HT-29 (cell line): Measurements from ENCODE around the gene DHX8. TPM values are rescaled to one million over a fixed set of nuclear protein-coding genes. Genes with fewer than 3 reads are reported as not detected.
"Not testable (repeated sequence)": the region's sequence is repeated elsewhere in the genome, so short reads cannot be mapped to it uniquely, and the experiment has no call there.

Source experiments
- DNase-seq: peaks from one replicate; pipeline ENCODE4 v3.0.0-alpha.2; 2015; ENCODE audit warnings: low spot score
- total RNA-seq: library from RNA; depleted of rRNA; stranded (reverse); fragments of >200 nt; shearing (Covaris generic); gene quantifications from 2 replicates; pipeline ENCODE4 v1.2.3, GENCODE V29; 2014; rRNA removed

Gene DHX8
- 28.2 and 33.8 TPM in 2 replicates for total RNA-seq

DNA sequence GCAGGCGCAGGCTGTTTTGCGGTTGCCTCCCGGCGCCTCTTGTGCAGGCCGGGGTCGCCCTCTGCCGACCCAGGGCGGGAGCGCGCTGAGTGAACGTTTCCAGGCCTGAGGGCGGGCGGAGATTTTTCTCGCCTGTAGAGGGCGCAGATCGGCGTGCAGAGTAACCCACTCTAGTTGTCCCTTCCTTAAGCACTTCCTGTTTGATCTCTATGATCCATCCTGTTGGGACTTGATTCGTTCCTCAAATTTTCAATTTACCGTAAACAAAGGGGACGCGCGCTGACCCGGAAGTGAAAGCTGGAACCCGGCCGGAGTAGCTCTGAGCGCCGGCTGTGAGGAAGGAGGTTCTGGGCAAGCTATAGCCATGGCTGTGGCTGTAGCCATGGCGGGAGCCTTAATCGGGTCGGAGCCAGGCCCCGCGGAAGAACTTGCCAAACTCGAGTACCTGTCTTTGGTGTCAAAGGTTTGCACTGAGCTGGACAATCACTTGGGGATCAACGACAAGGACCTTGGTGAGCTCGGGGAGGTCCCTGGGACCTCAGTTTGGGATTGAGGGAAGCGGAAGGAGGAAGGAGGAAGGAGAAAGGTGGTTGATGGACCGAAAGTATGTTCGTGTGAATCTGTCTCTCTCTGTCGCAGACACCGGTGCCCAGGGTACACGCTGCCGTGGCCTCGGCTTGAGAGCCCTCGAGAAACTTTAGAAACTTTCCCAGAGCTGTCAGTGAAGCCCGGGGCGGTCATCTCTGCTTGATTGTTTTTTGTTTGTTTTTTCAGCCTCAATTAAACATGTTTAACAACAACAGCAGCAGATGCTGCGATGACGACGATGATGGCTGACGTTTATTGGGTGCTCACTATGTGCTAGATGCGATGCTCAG is at the start of gene DHX8:
Gene DHX8, plus strand, starts transcription at position 302 of the 878 bp plus-strand sequence. Its CDS starts 63 bp downstream, at position 365.
- DNase-seq, result peak; percentile 98

GRCh38 chr17:43434902-43435319 is 48.9 kb upstream of the DHX8 start:
- no peak for DNase-seq

- DNase-seq, result no peak
These were observed 46.0 kb upstream of the DHX8 start for GRCh38 chr17:43437756-43438155.

- DNase-seq, result no peak
These were observed 45.1 kb upstream of the DHX8 start for GRCh38 chr17:43438626-43439025.

GRCh38 chr17:43439041-43439440 is 44.7 kb upstream of the DHX8 start:
- DNase-seq, result no peak

GRCh38 chr17:43442711-43443110 is 41.1 kb upstream of the DHX8 start:
- no peak for DNase-seq

DNA sequence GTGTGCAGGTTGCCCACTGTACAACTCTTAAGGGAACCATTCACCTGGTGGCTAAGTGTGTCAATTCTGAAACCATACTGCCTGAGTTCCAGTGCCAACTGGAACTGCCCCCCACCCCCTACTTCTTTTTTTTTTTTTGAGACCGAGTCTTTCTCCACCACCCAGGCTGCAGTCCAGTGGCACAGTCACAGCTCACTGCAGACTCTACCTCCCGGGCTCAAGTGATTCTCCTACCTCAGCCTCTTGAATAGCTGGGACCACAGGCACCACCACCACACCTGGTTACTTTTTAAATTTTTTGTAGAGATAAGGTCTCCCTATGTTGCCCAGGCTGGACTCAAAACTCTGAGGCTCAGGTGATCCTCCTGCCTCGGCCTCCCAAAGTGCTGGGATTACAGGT is 40.4 kb upstream of the DHX8 start:
- DNase-seq, result no peak

GRCh38 chr17:43444223-43445008 is 39.4 kb upstream of the DHX8 start:
- no peak for DNase-seq

DNA sequence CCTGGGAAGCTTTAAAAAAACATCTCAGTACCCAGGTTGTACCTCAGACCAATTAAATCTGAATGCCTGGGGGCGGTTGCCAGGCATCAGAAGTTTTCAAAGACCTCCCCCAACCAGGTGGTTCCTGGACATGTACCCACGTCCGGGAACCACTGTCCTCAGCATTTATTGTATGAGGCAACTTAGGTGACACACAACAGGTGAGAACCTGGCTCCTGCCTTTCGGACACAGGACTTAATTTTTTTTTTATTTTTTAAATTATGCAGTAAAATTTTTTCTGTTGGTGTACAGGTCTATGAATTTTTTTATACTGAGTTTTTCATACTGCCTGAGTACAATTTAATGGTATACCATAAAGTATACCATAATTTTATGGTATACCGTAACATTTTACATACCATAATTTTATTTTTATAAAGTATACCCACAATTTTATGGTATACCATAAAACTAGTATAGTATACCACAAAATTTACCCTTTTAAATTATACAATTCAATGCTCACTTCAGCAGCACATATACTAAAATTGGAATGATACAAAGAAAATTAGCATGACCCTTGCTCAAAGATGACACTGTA is 38.7 kb upstream of the DHX8 start:
- DNase-seq, result no peak

DNA sequence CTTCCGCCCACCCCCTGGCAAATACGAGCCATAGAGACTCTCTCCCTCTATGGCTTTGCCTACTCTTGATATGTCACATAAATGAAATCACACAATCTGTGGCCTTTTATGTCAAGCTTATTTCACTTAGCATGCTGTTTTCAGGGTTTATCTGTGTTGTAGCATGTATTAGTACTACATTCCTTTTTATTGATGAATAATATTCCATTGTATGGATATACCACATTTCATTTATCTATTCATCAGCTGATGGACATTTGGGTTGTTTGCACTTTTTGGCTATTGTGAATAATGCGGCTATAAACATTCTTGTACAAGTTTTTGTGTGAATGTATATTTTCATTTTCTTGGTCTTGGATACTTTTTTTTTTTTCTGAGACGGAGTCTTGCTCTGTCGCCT is 37.0 kb upstream of the DHX8 start:
- DNase-seq, result no peak

- no peak for DNase-seq
These were observed 34.9 kb upstream of the DHX8 start for GRCh38 chr17:43448720-43449469.

DNA sequence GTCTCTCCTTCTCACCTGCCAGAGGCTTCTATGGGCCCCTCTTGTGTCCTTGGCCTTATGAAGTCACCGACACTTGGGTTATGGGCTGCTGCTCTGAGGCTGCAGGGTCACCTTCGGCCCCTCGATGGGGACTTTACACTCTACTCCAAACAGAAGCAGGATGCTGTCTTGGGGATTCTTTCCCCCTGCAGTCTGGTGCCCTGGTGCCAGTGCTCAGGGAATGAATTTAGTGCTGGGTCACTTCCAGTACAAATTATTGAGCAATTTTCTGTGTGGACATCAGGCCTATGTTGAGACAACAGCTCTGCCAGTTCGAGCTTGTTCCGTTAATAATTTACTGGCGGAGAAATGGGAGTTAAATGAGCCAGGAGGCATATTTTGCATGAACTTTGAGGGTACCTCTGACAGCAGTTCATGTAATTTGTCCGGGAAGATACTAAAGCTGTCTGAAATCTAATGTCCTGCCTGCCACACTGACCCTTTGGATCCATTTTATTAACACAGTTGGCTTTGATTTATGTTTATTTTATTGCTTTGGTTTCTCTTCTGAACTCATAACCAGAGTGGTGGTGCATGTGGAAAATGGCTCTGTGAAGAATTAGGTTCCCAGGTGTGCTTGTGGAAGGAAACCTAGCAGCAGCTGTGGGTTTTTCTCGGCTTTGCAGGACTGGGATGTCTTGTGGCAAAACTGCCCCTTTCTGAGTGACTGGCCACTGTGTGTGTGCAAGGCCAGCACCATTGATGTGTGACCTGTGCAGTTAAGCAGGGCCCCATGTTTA is 34.1 kb upstream of the DHX8 start:
- DNase-seq, result peak; percentile 34

DNA sequence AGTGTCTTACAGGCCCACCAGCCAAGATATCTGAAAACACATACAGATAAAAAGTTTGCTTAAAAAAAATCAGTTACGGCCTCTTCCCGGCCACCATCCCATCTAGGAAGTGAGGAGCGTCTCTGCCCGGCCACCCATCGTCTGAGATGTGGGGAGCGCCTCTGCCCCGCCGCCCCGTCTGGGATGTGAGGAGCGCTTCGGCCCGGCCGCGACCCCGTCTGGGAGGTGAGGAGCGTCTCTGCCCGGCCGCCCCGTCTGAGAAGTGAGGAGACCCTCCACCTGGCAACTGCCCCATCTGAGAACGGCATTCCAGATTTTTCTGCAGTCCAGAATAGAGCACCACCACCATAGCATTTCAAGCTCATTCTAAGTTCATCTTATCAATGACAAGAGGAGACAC is 33.0 kb upstream of the DHX8 start:
- DNase-seq, result not testable (repeated sequence)

DNA sequence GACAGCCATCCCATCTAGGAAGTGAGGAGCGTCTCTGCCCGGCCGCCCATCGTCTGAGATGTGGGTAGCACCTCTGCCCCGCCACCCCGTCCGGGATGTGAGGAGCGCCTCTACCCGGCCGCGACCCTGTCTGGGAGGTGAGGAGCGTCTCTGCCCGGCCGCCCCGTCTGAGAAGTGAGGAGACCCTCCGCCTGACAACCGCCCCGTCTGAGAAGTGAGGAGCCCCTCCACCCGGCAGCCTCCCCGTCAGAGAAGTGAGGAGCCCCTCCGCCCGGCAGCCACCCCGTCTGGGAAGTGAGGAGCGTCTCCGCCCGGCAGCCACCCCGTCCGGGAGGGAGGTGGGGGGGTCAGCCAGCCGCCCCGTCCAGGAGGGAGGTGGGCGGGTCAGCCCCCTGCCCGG is 32.0 kb upstream of the DHX8 start:
- DNase-seq, result not testable (repeated sequence)

DNA sequence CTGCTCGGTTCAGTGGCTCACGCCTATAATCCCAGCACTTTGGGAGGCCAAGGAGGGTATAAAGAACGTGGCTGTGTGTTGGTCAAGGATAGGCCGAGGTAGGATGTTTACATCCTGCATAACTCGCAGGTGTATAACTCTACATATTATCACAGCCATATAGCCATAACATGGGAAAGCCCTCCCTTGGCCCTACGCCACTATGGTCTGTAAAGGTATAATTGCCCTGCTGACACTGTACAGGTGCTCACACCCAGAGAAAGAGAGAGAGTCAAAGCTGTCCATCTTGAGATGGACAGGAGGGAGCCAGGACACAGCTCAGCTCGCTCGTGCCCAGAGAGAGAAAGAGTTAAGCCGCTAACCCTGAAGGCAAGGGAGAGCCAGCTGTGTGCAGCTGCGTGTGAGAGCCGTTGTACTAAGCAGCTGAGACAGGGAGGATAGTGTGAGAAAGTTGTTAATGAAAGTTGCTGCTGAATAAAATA is 30.4 kb upstream of the DHX8 start:
- no peak for DNase-seq

DNA sequence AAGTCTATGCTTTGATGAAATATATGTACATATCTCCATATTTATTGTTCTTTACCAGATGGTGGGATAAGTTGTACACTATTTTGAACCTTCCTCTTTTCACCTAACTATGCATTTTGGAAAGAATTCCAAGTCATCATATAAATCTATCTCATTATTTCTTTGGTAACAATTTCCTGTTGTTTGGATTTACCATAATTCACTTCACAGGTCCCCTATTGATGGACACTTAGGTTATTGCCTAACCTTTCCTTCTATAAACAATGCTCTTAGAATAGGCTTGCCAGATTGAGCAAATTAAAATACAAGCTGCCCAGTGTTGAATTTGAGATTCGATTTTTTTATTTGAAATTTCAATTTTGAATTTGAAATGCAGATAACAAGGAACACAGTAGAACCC is 28.9 kb upstream of the DHX8 start:
- no peak for DNase-seq

GRCh38 chr17:43456029-43456428 is 27.7 kb upstream of the DHX8 start:
- no peak for DNase-seq

DNA sequence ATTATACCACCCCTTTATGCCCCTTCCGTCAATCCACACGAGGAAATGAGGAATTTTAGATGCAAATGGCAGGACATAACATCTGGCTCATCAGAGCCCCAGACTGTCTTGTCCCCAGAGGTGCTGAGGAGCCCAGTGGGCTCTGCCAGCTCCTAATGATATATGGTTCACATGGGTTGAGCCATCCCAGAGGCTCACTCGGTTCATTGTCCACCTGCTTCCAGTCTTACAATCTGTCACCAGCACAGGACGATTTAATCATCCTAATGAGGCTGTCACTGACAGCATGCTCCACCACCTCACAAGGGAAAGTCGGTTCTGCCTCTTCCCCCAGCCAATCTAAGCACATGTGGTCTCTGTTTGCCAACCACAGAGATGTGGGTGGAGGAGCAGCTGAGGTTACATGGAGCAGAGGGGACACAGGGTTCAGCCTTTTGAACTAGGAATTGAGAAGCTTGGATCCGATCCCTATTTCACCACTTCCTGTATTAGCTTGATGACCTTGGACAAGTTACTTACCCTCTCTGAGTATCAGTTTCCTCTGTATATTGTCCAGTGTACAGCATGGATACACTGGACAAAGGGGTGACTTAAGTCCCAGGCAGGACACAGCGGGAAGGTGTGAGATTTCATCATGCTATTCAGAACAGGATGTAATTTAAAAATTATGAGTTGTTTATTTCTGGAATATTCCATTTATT is 27.0 kb upstream of the DHX8 start:
- peak; percentile 82 for DNase-seq

- no peak for DNase-seq
These were observed 26.4 kb upstream of the DHX8 start for GRCh38 chr17:43457362-43457692.

DNA sequence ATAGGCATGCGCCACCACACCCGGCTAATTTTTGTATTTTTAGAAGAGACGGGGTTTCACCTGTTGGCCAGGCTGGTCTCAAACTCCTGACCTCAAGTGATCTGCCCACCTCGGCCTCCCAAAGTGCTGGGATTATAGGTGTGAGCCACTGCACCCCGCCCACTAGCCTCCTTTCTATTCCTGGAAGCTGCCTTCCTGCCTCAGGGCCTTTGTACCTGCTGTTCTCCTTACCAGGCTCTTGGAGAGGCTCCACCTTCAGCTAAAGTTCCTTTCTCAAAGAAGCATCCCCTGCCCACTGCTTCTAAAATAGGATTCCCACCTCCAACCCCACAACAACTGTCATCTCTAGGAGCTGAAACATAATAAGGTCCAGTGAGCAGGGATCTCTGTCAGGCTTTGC is 23.9 kb upstream of the DHX8 start:
- not testable (repeated sequence) for DNase-seq
